ES-I3 (cell line): Measurements from ENCODE around the gene MOB3A.

ENCODE experiments used
- H3K36me3 ChIP-seq: 2 replicates; pipeline ENCODE4 v1.6.1; 2013; ENCODE audit warnings: mild to moderate bottlenecking, low read length, control low read depth, moderate library complexity; ENCODE audit not compliant: insufficient read depth
- H3K4me1 ChIP-seq: 2 replicates; pipeline ENCODE4 v1.6.1; 2013; ENCODE audit warnings: mild to moderate bottlenecking, control low read depth, low read length; ENCODE audit not compliant: insufficient read depth
- H3K9ac ChIP-seq: 2 replicates; pipeline ENCODE4 v1.6.1; 2013; ENCODE audit warnings: low read depth, mild to moderate bottlenecking, low read length, moderate library complexity
- H3K9me3 ChIP-seq: 2 replicates; pipeline ENCODE4 v1.6.1; 2013; ENCODE audit warnings: mild to moderate bottlenecking, low read length, moderate library complexity; ENCODE audit not compliant: control insufficient read depth, insufficient read depth

The MOB3A gene

DNA sequence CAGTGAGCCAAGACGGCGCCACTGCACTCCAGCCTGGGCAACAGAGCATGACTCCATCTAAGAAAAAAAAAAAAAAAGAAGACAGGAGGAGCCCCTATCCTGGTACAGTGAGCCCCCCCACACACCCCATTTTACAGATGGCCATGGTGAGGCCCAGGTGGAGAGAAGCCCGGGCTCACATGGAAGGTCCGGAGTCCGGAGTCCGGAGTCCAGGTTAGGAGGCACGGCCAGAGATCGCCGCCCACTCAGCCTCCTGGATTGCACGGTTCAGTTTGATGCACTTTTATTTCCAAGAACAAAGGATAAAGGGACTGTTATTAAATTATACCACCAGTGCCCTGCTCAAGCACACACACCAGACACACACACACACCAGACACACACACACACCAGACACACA is 69.4 kb downstream of the MOB3A start:
- Histone ChIP-seq H3K9ac (no peak overlapping the region), H3K36me3 (no peaks in the 10 kb centered on the region), H3K9me3 (peaks cover 3% of the 10 kb centered on the region; the same call in 1 of the 2 replicates), H3K4me1 (no peaks in the 10 kb centered on the region)

DNA sequence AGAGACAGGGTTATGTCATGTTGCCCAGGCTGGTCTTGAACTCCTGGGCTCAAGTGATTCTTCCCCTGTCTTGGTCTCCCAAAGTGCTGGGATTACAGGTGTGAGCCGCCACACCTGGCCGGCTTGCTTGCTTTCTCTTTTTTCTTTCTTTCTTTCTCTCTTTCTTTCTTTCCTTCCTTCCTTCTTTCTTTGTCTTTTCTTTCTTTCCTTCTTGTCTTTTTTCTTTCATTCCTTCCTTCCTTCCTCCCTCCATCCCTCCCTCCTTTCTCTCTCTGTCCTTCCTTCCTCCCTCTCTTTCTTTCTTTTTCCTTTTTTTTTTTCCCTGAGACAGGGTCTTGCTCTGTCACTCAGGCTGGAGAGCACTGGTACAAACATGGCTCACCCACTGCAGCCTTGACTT is 73.8 kb downstream of the MOB3A start:
- H3K36me3 ChIP-seq = no peaks in the 10 kb centered on the region
- peaks cover 3% of the 10 kb centered on the region; the same call in 1 of the 2 replicates for H3K9me3 ChIP-seq
- H3K9ac ChIP-seq = no peak overlapping the region

DNA sequence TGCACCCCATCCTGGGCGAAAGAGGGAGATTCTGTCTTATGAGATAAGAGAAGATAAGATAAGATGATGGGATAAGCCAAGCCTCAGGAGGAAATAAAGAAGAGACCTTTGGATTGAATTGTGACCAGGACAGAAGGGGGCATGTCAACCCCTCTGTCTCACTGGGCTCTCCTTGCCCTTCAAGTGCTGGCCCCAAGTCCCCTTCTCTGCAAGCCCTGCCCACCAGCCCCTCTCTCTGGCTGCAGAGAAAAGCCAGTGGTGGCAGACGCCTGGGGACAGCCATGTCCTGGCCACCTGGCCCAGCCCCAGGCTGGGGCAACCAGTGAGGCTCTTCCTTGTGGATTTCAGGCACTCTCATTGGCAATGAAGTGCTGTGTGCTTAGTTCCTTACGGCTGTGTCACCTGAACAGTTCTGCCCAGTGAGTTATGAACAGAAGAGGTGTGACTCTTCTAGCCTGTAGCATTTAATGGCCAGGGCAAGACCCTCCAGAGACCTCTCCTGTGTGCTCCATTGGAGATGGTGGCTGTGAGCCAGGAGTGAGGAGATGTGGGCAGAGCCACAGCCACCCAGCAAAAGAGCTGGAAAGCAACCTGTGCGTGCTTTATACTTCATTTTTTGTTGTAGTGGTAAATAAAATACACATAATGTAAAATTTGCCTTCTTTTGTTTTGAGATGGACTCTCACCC is 74.5 kb downstream of the MOB3A start:
- Histone ChIP-seq H3K9ac (no peak overlapping the region), H3K4me1 (no peaks in the 10 kb centered on the region), H3K36me3 (no peaks in the 10 kb centered on the region), H3K9me3 (peaks cover 3% of the 10 kb centered on the region; the same call in 1 of the 2 replicates)

More for the DNA sequence above, 73.8 kb downstream of the MOB3A start:
- H3K4me1 ChIP-seq = no peaks in the 10 kb centered on the region
